ENCODE data around the gene NTRK3.

DNA sequence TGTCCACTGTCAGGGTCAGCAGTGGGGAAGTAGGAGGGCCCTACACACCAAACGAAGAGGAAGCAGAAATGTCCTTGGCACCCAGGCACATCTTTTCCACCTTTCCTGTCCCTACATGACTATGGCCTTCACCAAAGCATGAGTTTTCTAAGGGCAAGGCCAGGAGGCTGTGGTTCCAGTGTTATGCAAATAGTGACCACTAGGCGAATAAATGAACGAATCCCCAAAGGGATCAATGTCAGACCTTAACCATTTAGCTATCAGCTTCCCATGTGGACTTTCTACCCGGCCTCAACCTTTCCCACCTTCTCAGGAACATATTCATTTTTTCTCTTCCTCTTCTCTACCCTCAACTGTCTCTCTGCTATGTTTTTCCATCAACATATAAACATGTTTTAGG, 63.1 kb downstream of the NTRK3 start:
- TF ChIP-seq EZH2 (IDR thresholded peaks at IDR 0.05) (no peak), POLR2AphosphoS5 (IDR thresholded peaks at IDR 0.05; ENCODE audit: borderline replicate concordance, low read depth, low read length) (no peak), FOXP2 (optimal IDR thresholded peaks at IDR 0.05; ENCODE audit: control extremely low read depth, extremely low read length, insufficient read depth) (no peak)

Data from SK-N-MC (cell line).